Omental fat pad (tissue), 4 donors: ENCODE results near the gene FOXJ1. TPM values are rescaled to one million over a fixed set of nuclear protein-coding genes. Genes with fewer than 3 reads are reported as not detected.

Experiments used
- ATAC-seq: fragments of 150-250 bp; one replicate; pipeline ENCODE4 v1.9.1; 2016; ENCODE audit warnings: mild to moderate bottlenecking, moderate library complexity; ENCODE audit not compliant: low FRiP score
- DNase-seq: peaks from one replicate; pipeline ENCODE4 v3.0.0-alpha.2; 2019; ENCODE audit warnings: low spot score
- CTCF ChIP-seq, 3 donors: fragments of 450-650 bp; IDR thresholded peaks; one replicate each; pipeline ENCODE4 v1.5.1; 2016 to 2017; ENCODE audit warnings: antibody characterized with exemption in 3 of 3, mild to moderate bottlenecking in 3 of 3, moderate library complexity in 2 of 3
- total RNA-seq, 4 donors: library from RNA; depleted of rRNA; stranded (reverse); fragments of >200 nt; gene quantifications; one replicate each; pipeline ENCODE4 v1.1.0, GENCODE V29; 2016

The FOXJ1 gene
- total RNA-seq, 4 donors from 2014 or later: 0.46 TPM; not detected in 3

GRCh38 chr17:76147211-76148014 is 6.4 kb upstream of the FOXJ1 start:
- peak in 1 of 3 donors; percentile 8 for TF ChIP-seq CTCF (IDR thresholded peaks at IDR 0.05)
- no peak for ATAC-seq
- no peak for DNase-seq

DNA sequence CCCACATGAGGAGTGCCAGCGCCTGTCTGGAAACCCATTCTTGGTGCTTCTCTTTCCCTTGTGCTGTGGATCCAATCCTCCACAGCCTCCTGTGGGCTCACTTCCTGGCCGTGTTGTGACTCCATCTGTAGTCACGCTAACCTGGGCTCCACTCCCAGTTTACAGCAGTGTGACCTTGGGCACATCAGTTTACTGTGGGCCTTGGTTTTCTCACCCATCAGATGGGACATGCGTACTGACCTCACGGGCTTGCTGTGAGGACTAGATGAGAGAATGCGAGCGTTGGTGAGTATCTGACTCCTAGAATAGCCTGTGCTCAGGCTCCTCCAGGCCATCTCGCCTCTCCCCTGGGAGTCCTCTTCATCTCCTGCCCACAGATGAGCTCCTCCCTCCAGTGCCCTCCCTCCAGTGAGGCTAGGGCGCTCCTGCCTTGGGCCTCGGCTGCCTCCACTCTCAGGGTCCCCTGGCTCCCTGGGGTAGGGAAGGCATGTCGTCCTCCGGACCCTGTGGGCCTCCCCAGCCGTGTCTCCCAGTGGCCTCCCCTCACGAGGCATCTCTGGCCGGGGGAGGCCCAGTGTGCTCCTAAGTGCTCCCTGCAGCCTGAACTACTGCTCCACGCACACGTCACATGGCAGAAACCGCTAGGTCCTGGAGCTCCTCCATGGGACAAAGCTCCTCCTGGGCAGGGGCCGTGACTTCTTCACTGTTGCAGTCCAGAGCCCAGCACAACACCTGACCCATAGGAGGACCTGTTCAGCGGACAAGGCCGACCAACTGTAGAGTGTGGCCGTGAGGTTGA is 5.2 kb upstream of the FOXJ1 start:
- TF ChIP-seq CTCF (IDR thresholded peaks at IDR 0.05): no peak
- ATAC-seq: no peak
- no peak for DNase-seq

- DNase-seq: no peak
- no peak for TF ChIP-seq CTCF (IDR thresholded peaks at IDR 0.05)
- no peak for ATAC-seq
Observed at GRCh38 chr17:76145231-76146052, 4.4 kb upstream of the FOXJ1 start.

- no peak for TF ChIP-seq CTCF (IDR thresholded peaks at IDR 0.05)
- no peak for ATAC-seq
- no peak for DNase-seq
Observed at GRCh38 chr17:76142585-76143041, 1.6 kb upstream of the FOXJ1 start.

DNA sequence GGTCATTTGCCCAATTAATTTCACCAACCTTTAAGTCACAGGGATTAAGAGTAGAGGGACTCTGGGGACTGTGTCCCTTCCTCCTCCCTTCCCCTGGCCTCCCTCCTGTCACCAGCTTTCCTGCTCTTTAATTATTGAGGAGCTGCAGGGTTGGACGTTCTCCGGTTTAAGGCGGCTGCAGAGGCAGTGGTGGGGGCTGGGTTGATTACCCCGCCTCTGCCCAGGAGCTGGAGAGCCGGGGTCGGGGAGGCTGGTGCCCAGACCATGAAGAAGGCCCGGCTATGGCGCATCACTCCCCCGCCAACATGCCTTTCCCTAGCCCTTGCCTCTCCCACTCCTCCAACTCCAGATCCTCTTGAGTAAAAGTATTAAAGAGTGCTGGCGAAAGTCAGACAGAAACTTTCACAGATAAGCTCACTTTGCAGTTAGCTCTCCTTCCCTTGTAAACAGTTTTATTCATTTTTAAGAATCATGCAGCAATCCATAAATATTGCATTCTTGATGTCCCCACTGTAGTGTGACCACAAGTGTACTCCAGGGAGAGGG is 1.1 kb upstream of the FOXJ1 start:
- DNase-seq: no peak
- ATAC-seq: peak; percentile 6
- no peak for TF ChIP-seq CTCF (IDR thresholded peaks at IDR 0.05)

- ATAC-seq (no peak), DNase-seq (no peak)
- TF ChIP-seq CTCF (IDR thresholded peaks at IDR 0.05): no peak
Observed at GRCh38 chr17:76140661-76141211, 309 bp downstream of the FOXJ1 start.
